Suppressor macrophage treated with lipopolysaccharide for 1 hour (primary cell): ENCODE data around the gene UNC5A.

Source experiments
- DNase-seq, 3 donors: peaks; one replicate each; pipeline ENCODE4 v3.0.0-alpha.2; 2020 to 2022

Gene UNC5A

DNA sequence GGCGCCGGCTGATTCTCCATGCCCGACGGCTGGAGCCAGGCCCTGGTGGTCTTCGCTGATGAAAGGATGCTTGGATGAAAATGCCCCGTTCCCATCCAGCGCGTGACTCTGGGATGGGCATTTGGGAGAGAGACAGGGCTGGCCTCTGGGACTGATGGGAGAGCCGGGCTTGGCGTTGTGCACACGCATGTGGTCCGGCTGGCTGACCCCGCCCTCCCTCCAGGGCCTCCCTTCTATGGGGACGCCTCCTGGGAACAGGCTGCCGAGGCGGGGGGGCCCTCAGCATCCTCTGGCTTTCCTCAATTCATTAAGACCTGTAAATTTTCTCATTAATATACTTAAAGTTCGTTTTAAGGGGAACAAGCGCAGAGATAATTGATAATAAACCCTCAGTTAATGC lies 36.8 kb downstream of the UNC5A start:
- DNase-seq = no peak

DNA sequence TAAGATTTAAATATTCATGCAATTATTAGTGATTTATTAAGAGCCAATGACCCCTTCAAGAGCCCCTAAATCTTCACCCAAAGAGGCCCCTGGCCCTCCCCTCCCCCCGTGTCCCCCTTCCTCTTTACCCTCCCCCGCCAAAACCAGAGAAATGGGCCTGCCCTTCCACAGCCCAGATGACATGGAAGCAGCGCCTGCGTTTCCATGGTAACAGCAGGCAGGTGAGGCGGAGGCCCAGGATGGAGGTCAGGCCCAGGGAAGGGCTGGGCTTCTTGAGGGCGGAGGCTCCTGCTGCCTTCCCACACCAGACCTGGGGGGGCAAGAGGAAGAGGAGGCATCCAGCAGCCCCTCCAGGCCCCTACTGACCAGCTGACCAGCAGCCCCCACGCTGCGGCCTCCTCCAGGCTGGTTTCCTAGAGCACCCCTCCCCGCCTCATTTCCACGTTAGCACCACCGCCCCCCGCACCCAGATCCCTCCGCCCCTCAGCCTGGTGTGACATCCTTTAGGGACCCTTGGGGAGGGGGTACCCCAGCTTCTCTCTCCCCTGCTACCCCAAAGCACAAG lies 37.4 kb downstream of the UNC5A start:
- DNase-seq = no peak

DNA sequence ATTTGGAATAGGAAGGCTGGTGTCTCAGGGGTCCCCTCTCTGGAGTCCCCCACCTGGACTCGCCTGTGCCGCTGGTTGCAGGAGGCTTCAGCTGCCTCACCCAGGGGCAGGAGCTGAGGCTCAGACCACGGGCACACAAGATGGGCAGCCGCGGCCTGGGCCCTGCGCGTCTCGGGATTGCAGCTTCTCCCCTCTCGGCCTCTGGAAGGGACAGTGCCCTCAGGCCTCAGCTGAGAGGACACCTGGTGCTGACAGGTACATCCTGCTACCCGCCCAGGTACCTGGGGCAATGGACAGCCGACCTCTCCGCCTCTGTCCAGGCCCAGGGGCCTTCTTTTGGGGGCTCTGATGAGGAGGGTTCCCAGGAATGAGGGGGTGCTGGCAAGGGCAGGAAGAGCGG lies 38.3 kb downstream of the UNC5A start:
- no peak for DNase-seq

DNA sequence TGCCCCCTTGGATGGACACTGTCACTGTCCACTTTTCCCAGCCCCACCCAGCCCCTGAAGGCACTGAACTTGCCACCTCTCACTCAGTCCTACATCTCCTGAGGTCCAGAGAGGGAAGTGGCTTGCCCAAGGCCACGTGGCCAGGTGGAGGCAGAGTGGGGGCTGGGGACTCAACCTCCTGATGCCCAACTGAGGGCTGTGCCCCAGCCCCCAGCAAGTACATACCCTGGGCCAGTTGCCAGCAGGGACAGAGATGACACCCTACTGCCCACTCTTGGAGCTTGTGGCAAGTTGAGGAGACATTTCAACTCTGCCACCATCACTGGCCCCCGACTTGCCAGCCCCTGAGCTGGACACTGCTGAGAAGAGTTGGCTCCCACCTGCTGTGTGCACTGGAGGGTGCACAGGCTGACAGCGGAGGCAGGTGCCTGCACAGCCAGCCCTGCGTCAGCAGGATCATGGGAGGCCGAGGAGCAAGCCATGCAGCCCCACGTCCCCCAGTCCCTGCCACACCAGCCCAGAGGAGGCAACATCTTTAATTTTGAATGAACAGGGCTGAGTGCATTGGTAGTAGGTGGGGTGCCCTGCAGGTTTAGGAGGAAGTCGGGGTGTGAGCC lies 39.4 kb downstream of the UNC5A start:
- no peak for DNase-seq

DNA sequence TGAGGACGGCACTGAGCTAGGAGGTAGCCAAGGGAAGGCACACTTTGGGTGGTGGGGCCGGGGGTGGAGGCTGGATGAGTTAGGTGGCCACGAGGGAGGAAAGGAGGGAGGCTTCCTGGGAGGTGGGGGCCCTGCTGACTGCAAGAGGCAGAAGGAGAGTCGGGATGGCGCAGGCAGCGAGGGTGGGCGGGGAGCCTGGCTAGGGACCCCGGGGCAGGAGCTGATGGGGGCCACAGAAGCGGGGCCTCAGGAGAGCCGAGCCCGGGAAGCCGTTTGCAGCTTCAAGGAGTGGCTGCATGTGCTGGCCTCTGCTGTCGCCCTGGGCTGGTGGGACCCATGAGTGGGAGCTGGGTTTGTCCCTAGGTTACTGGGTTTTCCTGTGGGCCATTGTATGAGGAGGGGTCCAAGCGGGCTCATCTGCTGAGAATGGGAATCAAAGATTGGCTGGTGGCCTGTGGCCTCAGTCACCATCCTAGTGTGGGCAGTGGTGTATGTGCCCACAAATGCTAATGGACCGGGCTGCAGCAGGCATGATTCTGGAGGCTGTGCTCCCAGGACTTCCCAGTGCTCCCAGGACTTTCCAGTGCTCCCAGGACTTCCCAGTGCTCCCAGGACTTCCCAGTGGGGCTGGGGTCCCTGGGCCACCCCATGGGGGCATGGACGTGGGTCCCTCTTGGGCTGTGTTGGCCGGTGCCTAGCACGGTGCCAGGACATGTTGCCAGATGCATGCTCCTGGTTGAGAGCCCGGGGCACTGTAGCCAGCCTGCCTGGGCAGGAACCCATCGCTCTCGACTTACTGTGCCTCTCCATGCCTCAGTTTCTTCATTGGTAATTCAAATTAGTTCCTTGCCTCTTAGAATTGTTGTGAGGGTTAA lies 40.2 kb downstream of the UNC5A start:
- DNase-seq = no peak

DNA sequence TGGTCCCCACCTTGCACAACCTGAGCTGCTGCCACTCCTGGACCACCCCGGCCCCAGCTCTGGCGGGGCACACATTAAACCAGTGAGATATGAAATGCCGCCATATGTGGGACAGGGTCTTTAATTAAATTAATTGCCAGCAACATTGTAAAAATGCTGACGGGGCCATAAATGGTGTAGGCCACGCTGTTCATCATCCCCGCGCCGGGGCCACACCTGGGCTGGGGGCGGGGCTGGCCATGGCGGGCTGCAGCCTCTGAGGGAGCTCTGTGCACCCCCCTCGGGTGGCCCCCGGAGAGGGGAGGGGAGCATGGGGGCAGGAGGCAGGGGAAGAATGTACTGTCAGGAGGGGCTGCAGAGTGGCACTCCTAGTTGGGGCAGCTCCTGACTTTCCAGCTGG lies 41.0 kb downstream of the UNC5A start:
- DNase-seq = no peak

DNA sequence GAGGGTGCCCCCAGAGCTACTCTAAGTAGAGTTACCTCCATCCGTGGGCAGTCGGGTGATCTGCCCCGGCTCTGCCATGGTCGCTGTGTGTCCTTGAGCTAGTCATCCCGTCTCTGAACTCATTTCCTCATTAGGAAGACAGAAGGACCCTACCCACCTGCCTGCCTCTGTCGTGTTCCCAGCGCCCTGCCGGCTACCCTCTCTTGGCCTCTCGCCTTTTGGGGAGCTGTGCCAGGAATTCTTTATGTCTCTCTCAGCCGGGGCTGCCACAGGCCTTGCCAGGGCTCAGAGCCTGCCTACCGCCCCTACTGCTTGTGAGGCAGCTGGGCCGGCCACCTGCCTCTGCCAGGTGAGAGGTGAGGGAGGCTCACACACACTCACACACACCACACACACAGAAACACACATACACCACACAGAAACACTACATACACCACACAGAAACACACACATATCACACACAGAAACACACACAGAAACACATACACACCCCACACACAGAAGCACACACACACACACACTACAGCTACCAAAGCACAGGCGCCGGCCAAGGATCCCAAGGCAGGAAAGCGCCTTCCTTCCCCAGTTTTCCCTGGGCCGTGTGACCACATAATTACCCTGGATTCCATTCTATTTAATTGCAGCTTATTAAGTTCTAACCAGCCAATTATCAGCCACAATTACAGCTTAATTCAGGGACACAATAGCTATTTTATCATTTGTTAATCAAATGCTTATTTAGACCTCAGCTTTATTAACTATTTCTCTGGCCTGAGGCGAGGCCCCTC lies 41.7 kb downstream of the UNC5A start:
- DNase-seq = no peak

DNA sequence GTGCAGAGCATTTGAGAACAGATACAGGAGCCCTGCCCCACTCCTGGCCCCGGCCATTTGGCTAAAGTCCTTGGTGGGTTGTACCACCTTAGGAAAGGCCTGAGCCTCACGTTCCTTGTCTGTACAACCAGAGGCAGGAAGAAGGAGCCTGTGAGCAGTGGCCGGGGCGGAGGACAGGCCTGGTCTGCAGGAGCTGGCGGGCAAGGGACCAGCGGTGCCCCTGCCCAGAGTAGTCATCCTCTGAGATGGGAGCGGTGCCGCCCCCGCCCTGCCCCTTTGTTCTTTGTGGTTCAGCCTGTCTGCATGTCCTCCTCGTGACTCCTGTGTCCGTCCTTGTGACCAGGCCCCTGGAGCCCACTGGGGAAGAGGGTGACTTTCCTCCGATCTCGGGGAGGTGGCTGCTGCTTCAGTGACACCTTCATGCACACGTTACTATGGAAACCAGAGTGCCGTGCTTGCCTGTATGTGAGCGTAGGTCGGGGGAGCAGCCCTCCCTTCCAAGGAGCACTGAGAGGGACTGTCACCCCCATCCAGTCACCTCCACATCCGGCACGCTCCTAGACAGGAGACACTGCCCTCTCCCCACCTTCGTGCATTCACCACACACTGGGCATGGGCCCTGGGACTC lies 42.9 kb downstream of the UNC5A start:
- DNase-seq = no peak

DNA sequence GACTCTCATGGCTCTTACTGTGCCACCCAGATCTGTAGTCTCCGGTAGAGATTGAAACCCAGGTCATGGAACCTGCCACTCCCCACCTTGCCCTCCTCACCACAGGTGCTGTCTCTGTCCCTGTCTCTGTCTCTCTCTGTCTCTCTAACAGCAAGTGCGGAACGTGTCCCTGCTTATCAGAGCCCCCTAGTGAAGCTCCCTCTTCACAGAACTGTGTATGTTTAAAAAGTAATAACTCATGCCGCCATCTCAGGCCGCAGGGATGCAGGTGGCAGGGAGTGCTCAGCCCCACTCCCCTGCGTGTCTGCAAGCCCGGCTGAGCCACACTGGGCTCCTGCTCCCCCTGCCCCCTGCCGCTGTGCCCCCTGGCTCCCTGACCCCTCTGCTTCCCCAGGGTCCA lies 43.8 kb downstream of the UNC5A start:
- DNase-seq = no peak

DNA sequence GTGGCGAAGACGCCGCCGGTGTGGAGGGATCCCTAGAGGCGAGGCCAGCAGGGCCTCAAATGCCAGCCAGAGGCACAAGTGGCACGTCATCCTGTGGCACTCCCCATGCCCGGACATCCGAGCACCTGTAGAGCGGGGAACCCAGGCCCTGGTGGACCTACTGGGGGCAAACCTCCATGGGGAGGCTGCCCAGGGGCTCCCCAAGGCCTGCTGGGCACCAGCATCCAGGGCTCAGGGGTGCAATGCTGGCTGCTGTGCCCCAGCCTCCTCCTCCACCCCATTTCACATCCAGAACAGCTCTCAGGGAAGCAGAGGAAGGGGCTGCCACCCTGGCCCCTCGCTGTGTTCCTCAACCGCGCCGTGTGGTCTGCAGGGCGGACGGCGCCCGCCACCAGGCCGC lies 45.2 kb downstream of the UNC5A start:
- DNase-seq = no peak

DNA sequence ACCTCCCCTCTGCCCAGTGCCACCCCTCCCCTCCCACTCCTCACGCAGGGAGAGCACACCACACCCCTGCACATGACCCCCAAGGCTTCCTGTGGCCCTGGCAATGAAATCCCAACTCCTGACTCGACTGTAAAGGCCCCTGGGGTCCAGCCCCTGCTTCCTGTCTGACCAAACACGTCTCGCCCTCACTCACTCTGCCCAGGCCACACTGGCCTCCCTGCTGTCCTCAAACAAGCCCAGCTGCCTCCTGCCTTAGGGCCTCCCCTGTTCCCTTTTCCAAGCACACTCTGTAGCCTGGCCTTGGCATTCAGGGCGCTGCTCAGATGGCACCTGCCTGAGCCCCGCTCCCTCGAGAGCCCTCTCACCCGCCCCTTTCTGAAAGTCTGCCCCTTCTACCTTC lies 46.4 kb downstream of the UNC5A start:
- DNase-seq = no peak

DNA sequence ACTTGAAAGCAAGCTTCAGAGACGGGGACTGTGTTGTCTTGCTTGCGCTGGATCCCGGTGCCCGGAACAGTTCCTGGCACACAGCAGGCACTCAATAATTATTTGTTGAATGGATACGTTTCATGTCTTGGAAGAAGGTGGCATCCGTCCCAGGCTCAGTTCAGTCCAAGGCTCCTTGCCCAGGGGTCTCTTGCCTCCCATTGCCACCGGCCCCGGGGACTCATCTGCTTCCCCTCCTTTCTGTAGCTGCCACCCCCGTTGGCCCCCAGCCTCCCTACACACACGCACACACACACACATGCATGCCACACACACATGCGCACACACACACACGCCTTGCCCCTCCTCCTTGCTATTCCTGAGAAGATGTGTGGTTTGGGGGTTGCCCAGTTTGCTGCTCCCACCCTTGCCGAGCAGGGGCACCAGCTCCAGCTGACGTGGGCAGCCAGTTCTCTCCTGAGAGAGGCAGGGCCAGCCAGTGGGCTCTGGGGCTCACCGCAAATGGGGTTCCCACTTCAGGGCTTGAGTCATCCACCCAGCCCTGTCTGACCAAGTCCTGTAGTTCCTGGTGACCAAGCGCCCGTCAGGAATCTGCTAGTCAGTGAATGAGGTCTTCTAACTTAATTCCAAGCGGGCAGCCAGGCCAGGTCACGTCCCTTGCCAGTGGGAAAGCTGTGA lies 47.0 kb downstream of the UNC5A start:
- DNase-seq = no peak

DNA sequence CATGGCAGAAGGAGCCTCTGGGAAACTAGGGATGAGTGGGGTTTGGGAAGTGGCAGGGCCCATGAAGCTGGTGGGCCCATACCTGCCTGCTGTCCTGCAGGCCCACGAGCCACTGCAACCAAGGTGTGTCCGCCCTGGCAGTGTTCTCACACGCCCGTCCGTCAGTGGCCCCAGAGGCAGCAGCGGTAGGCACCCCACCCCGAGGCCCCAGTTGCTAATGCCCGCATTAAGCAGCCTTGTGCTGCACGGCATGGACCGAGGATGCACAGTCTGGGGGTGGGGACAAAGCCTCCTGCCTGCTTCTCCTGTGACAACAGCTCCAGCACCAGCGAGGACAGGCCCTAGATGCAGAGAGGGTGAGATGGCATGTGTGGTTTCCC lies 47.5 kb downstream of the UNC5A start:
- no peak for DNase-seq

DNA sequence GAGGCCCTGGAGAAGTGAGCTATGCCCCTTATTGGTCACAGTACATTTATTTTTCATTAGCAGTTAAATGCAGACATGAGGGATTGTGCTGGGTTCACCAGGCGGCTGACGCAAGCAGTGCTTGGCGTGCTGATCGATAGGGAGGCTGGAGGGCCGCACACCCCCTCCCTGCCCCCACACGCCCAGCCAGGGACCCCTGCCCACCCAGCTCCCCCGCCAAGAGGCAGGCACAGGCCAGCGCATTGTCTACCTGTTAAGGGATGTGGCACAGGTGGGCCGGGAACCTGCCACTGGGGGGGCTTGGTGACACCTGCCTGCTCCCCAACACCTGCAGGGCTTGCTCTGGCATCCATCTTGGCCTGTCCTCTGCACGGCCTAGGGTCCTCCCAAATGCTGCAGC lies 49.6 kb downstream of the UNC5A start:
- no peak for DNase-seq

DNA sequence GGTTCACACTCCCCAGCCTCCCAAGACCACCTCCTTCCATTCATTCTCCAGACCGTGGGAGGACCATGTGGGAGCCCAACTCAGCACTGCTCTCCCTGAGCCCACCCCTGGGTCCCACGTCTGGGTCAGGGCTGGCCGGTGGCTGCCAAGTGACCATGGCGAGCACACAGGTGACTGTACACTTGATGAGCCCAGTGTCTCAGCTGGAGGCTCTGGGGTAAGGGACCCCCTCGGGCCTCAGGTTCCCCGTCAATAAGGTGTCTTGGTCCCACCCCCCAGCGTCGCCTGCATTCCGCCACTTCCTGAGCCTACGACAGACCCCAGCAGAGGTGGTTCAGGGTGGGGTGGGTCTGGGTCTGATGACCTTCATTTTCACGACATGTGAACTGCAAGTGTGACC lies 50.0 kb downstream of the UNC5A start:
- DNase-seq = no peak

DNA sequence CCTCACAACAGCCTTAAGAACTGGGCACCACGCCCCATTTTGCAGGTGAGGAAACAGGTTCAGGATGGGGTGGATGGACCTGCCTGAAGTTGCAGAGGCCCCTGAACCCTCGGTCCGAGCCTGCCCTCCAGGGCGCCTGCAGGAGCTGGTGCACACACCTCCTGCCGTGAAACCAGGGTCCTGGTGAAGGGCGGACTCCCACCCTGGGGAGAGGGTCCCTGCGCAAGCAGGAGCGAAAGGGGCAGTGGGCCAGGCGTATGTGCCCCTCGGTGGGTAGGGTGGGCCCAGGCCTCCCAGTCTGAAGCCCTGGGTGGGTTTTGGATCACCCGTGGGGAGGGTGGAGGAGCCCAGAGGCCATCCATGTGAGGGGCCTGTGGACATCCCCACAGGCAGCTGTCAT lies 50.9 kb downstream of the UNC5A start:
- no peak for DNase-seq

DNA sequence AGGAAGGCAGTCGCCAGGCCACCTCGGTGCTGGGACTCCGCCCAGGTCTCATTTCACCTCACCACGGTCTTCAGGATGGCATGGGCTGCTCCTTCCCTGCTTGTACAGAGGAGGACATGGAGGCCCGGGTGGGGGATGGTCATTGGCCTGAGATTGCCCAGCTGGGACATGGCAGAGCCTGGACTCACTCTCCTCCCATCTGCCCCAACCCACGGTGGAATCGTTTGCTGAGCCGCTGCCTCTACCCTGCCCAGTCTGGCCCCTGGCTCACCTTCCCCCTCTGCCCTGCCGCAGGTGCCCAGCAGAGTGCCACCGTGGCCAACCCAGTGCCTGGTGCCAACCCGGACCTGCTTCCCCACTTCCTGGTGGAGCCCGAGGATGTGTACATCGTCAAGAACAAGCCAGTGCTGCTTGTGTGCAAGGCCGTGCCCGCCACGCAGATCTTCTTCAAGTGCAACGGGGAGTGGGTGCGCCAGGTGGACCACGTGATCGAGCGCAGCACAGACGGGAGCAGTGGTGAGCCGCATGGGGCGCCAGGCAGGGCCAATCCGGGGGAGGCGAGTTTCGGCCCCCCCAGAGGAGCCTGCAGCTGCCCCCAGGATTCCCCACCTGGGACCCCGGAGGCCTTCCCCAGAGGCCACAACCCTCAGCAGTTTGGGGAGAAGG lies 52.1 kb downstream of the UNC5A start:
- DNase-seq = no peak

DNA sequence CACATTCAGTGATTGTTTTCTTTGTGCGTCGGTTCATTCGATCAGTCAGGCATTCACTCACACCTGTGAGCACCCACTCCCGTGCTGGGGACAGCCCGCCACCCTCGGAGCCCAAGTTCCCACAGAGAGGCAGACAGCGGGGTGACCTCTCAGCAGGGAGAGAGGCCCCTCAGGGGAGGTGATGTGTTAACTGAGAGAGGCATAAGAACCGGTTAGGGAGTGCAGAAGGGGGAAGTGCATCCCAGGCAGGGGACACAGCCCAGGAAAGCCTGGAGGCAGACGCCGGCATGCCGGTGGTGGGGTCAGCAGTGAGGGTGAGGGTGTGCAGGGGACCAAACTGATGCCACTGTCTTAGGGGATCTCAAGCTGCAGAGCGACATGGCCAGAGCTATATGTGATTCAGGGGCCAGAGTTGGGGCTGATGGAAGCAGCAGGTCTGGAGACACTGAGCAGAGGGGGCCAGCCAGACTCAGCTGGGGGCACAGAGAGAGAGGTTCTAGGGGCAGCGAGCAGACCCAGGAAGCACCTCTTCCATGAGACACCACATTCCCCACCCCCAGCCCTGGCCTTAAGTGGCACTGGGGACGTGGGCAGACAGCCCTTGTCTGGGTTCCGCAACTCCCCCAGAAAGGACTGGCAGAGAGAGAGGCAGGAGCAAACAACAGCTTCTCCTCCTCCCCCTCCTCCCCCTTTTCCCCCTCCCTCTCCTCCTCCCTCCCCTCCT lies 52.8 kb downstream of the UNC5A start:
- no peak for DNase-seq

DNA sequence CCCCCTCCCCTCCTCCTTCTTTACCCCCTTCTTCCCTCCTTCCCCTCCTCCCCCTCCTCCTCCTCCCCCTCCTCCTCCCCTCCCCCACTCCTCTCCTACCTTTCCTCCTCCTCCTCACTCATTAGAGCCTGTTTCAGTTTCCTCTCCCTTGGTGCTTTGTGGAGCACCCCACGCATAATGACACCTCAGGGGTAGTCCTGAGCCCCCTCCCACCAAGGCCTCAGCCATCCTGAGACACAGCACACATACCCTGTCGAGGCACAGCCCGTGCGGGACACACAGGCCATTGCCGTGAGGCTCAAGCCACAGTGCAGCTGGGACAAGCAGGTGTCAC lies 53.4 kb downstream of the UNC5A start:
- no peak for DNase-seq

DNA sequence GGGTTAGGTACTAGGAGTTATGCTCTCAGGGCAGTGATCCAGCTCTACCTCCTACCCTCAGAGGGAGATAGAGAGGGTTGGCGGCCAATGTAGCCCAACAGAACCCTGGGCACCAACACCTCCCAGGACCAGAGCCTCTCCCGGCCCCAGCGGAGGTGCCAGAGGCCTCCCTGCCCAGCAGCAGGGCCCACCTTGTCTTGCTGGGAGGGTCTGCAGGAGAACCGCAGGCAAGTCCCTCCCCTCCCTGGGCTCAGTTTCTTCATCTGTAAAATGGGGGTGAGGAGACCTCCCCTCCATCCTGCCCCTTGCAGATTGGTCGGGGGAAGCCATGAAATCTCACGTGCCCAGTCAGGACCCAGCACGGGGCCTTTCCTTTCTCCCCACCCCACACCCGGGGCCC lies 54.4 kb downstream of the UNC5A start:
- no peak for DNase-seq

DNA sequence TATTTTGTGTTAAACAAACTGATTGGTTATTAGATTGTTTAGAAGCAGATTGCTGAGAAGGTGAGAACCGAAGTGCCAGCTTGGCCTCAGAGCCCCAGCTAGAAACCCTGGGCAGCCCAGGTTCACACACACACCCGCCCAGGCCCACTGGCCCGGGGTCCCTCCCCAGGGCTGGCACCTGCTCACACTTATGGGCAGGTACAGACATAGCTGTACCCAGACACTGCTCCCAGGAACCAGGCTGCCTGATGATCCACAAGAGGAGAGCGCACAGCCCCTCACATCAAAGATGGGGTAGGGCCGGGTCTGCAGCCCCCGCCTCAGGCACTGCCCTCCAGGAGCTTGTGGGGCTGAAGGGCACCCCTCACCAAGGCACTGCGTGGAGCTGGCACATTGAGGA lies 55.6 kb downstream of the UNC5A start:
- DNase-seq = no peak
